HepG2 (cell line): ENCODE data around the gene MED15.

Experiments used
- GPBP1L1 ChIP-seq: sonication (generic); formaldehyde crosslinking; IDR thresholded peaks from 2 replicates; pipeline ENCODE4 v1.5.0; 2020; ENCODE audit warnings: mild to moderate bottlenecking, missing genetic modification reagents
- REXO4 ChIP-seq: sonication (generic); formaldehyde crosslinking; IDR thresholded peaks from 2 replicates; pipeline ENCODE4 v1.8.0; 2022; ENCODE audit warnings: missing genetic modification reagents, mild to moderate bottlenecking, borderline replicate concordance
- ZNF703 ChIP-seq: sonication (generic); formaldehyde crosslinking; IDR thresholded peaks from 2 replicates; pipeline ENCODE4 v1.5.1; 2020; ENCODE audit warnings: missing genetic modification reagents, mild to moderate bottlenecking, moderate library complexity, borderline replicate concordance
- TF ChIP-seq, protein P1 (sequence below): sonication (generic); formaldehyde crosslinking; IDR thresholded peaks from 2 replicates; pipeline ENCODE4 v1.5.0; 2020; ENCODE audit warnings: mild to moderate bottlenecking, missing genetic modification reagents, moderate library complexity

- no peak for TF ChIP-seq REXO4 (CRISPR knock-in tag)
- no peak for TF ChIP-seq ZNF703 (CRISPR knock-in tag)
- no peak for TF ChIP-seq GPBP1L1 (CRISPR knock-in tag)
- TF ChIP-seq, protein P1, sequence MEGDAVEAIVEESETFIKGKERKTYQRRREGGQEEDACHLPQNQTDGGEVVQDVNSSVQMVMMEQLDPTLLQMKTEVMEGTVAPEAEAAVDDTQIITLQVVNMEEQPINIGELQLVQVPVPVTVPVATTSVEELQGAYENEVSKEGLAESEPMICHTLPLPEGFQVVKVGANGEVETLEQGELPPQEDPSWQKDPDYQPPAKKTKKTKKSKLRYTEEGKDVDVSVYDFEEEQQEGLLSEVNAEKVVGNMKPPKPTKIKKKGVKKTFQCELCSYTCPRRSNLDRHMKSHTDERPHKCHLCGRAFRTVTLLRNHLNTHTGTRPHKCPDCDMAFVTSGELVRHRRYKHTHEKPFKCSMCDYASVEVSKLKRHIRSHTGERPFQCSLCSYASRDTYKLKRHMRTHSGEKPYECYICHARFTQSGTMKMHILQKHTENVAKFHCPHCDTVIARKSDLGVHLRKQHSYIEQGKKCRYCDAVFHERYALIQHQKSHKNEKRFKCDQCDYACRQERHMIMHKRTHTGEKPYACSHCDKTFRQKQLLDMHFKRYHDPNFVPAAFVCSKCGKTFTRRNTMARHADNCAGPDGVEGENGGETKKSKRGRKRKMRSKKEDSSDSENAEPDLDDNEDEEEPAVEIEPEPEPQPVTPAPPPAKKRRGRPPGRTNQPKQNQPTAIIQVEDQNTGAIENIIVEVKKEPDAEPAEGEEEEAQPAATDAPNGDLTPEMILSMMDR, result no peak
Measured at GRCh38 chr22:20563941-20564371, 56.5 kb downstream of the MED15 start.
